DMS114 treated with DMSO at 0.1 percent for 48 hours (cell line): Measurements from ENCODE around the gene TENT4A.

ENCODE experiments used
- DNase-seq: peaks from one replicate; lab custom pipeline; 2025; ENCODE audit not compliant: unreplicated experiment; lab: John Stamatoyannopoulos, UW

Gene TENT4A

DNA sequence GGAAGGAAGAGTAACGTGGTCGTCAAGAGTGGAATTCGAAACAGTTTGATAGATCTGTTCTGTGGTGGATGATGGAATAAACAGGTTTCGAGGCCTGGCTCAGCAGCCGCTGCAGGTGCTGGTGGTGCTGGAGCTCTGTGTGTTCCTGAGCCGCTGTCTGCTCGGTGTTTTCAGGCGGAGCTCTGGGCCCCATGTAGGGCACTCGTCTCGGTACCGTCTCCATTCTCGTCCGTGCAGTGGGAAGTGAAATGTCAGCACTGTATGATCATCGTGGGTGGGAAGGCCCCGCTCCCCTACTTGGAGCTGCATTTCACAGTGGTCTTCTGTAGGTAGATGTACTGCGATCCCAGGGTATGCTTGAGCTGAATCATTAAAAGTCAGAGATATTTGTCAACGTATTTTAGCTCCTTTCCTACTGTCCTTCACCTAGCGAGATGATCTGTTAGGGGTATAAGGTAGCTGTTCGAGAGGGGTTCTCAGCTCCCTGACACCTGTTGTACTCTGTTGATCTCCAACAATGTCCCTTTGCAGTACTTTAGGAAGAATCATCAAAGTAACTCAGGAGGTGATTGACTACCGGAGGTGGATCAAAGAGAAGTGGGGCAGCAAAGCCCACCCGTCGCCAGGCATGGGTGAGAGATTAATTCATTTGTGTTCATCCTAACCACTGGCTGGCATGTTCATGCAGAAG, 35.9 kb downstream of the TENT4A start:
- DNase-seq, result no peak

DNA sequence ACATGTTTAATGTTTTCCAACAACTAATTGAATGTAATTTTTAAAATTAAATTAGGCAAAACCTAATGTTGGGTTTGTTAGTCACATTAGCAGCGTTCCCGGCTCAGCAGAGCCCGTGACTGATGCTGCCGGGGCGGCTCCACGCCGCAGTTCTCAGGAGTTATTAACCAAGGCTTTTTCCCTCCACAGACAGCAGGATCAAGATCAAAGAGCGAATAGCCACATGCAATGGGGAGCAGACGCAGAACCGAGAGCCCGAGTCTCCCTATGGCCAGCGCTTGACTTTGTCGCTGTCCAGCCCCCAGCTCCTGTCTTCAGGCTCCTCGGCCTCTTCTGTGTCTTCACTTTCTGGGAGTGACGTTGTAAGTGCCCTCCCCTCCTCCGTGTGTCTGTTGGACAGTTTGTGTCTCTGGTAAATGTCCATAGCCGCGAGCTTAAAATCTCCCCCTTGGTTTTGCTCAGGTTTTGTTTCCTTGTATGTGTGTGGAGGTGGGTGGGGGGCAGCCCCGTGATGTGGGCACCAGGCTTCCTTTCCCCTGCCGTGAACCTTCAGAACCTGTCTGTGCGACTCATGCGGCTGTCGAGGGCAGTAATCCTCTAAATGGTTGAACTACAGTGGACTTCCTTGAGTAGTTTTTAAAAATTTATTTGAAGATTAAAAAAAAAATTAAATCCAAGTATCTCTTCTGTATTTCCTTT, 37.1 kb downstream of the TENT4A start:
- no peak for DNase-seq

GRCh38 chr5:6750951-6751685, 37.9 kb downstream of the TENT4A start:
- no peak for DNase-seq

DNA sequence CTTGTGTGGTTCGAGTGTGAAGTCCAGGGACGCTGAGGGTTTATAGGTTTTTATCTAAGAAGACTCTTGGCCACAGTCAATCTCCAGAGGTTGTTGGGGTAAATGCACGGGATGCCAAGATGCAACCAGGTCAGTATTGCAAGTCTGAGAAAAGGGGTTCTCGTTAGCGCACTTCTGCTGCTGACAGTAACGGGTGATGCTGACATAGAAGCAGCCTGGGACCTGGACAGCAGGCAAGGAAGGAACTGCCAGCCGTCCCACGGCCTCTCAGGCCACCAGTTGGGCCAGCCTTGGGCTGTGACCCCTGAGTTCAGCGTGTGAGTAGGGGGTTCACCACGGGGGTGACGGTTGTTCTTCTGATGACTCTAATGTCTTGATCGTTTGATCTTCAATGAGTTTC, 39.0 kb downstream of the TENT4A start:
- DNase-seq, result no peak

DNA sequence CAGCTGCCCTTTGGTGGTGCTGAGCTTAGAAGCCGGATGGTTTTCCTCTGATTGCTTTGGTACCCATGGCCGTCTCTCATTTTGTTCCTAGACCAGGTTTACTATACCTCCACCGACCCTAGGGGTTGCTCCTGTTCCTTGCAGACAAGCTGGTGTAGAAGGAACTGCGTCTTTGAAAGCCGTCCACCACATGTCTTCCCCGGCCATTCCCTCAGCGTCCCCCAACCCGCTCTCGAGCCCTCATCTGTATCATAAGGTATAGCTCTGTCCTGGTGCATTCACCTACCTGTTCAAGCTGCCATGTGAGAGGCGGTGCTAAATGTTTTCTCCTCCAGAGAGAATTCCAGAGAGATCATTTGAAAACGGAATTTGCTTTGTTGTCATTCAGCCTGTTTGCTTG, 39.5 kb downstream of the TENT4A start:
- DNase-seq, result no peak

GRCh38 chr5:6753851-6754250, 40.6 kb downstream of the TENT4A start:
- no peak for DNase-seq

DNA sequence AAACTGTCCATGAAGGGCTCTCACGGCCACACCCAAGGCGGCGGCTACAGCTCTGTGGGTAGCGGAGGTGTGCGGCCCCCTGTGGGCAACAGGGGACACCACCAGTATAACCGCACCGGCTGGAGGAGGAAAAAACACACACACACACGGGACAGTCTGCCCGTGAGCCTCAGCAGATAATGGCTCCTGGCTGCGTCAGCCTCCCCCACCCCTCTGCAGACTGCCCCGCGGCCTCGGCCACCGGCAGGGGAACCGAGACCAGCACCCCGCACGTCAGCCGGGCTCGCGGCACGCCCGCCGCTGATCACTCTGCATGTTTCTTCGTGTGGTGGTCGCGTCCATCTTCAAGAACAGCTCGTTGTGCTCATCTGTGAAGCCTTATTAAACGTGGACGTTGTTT, 41.5 kb downstream of the TENT4A start:
- DNase-seq, result no peak

DNA sequence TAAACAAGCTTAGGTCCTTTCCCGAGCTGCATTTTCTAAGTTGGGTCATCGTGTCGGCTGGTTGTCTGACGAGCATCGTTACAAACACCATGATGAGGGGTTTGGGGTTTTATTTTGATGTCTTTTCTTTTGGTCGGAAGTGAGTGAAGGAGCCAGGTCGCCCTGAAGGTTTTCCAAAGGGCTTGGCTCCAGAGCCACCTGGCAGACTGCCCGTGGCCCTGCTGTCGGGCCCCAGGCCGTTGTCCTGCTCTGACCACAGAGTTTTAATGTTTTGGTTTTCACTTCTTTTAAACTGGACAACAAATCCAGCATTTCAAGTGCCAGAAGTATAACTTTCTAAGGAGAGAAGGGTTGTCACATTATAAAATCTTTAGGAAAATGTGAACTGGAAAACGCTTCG, 42.3 kb downstream of the TENT4A start:
- DNase-seq, result no peak

GRCh38 chr5:6755941-6756340, 42.7 kb downstream of the TENT4A start:
- DNase-seq, result no peak

GRCh38 chr5:6757414-6757969, 44.3 kb downstream of the TENT4A start:
- DNase-seq, result no peak

- no peak for DNase-seq
These were observed 45.0 kb downstream of the TENT4A start for GRCh38 chr5:6758236-6758635.

GRCh38 chr5:6758706-6759105, 45.5 kb downstream of the TENT4A start:
- DNase-seq, result no peak

GRCh38 chr5:6759401-6759800, 46.2 kb downstream of the TENT4A start:
- no peak for DNase-seq

- DNase-seq, result no peak
These were observed 46.8 kb downstream of the TENT4A start for GRCh38 chr5:6759983-6760382.

GRCh38 chr5:6760686-6761085, 47.5 kb downstream of the TENT4A start:
- DNase-seq, result no peak

- no peak for DNase-seq
These were observed 48.1 kb downstream of the TENT4A start for GRCh38 chr5:6761333-6761732.

DNA sequence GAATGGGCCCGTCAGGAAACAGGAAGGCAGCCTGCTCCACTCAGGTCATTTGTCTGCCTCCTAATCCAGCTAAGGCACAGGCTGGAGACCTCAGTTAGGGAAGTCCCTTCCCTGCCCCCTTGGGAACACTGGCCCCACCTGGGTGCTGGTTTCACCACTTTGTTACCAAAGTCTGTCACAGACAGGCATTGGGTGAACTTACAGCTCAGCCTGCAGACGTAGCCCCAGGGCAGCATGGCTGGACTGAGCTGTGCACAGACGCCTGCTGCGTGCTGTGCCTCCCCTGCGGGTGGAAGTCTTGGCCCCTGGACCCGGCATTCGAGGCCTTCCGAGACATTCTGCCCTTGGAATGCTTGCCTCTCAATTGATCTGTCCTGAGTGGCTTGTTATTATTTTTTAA, 48.9 kb downstream of the TENT4A start:
- no peak for DNase-seq

DNA sequence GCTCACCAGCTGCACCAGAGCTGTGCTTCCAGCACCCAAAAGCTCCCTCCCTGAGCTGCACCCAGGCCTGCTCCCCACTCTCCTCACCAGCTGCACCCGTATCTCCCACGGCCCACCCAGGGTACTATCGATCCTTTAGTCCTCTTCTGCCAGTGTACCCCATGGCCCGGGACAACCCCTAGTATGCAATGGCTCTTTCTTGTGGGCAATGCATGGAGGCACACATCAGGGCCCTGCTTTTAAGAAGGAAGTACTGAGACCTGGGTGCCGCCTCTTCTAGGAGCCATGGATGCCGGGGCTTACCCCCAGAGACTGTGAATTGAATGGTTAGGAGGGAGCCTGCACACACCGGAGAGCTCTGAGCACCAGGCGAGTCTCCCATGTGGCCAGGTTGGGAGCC, 49.5 kb downstream of the TENT4A start:
- DNase-seq, result no peak

- no peak for DNase-seq
These were observed 50.0 kb downstream of the TENT4A start for GRCh38 chr5:6763191-6763590.

DNA sequence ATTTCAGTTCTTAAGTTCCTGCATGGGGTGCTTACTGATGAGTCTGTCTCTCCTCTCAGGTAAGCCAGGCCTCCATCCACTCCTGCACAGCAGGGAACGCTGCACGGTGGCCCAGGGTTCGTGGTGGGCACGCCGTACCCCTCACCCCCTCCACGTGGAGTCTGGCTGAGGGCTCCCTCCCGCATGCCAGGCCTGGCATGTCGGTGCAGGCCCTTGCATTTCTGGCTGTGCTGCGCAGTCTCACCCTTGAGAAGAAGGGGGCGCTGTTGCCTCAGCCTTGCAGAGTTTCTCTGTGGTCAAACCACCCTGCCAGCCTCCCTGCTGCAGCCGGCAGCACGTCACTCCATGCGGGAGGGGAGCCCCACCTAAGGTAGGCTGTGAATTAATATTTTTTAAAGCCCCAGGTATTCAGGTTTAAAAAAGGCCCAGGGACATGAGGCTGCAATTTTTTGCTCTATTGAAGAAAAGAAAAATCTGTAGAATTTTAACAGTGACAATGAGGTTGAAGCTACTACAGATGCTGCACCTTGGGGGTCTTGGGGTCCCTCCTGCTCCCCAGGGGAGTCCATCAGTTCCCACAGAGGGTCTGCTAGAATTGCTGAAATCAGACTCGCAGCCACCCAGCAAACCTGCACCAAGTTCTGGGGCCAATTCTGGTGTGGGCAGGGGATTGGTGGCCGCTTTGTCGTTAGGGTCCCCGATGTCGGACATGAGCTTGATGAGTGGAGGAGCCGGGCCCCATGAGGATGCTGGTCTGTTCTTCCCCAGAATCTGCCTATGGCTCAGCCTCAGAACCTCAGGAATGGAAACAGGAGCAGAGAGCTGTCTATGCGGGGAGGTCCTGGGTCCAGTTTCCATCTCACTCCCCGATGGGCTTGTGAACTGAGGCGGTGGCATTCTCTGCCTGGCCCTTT, 52.6 kb downstream of the TENT4A start:
- DNase-seq, result peak; percentile 15

DNA sequence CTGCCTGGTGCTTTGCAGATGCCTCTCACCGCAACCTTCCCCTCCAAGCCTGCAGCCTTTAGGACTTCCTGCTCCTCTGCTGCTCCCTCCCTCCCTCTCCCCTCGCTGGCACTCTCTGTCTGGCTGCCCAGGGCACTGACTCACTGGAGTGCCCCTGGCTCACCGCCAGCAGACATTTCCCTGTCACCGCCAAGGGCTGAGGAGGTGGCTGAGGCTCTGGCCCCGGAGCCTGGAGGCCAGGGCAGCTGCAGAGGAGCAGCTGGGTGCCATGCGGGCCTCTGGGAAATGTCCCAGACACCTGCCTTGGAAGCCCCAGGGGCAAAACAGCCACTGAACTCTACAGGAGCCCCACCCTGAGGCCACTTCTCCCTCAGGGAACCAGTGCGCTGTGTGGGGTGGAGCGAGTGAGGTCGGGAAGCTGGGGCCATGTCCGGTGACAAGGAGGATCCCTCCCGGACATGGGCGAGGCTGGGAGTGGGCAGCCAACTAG, 53.4 kb downstream of the TENT4A start:
- no peak for DNase-seq
